Pancreas (tissue), 10 donors: Measurements from ENCODE around the gene NTN1. TPM values are rescaled to one million over a fixed set of nuclear protein-coding genes. Genes with fewer than 3 reads are reported as not detected.

ENCODE experiments used
- ATAC-seq, 4 donors: fragments of 200-7000 bp; cut with Tn5 transposase; one replicate each; pipeline versions ENCODE4 v1.8.0 to v1.9.1; 2020; ENCODE audit warnings: mild to moderate bottlenecking in 4 of 4, moderate library complexity in 4 of 4
- DNase-seq, 6 donors: peaks; one replicate each; pipeline ENCODE4 v3.0.0-alpha.2; 2020
- FAIRE-seq: peaks from 2 replicates; lab custom pipeline; 2012; peaks lifted over from hg19 to GRCh38; lab: Jason Lieb, UNC
- H3K27ac ChIP-seq, 4 donors: fragments of 200-600 bp; sonication (generic); 1 replicate in 3 of 4; 2 replicates in 1 of 4; pipeline versions ENCODE4 v1.5.0 to v1.8.0; 2020
- H3K27me3 ChIP-seq, 4 donors: fragments of 200-600 bp; one replicate each; pipeline ENCODE4 v1.8.0; 2021
- H3K36me3 ChIP-seq, 3 donors: fragments of 200-600 bp; sonication (generic) in 1 of 3; one replicate each; pipeline versions ENCODE4 v1.5.0 to v1.8.0; 2020 to 2021
- H3K4me1 ChIP-seq, 3 donors: fragments of 200-600 bp; one replicate each; pipeline ENCODE4 v1.8.0; 2021
- H3K4me3 ChIP-seq, 4 donors: fragments of 200-600 bp; sonication (generic) in 2 of 4; one replicate each; pipeline versions ENCODE4 v1.5.0 to v1.8.0; 2020 to 2021
- H3K9me3 ChIP-seq, 4 donors: fragments of 200-600 bp; one replicate each; pipeline ENCODE4 v1.8.0; 2021
- CTCF ChIP-seq, 4 donors: fragments of 200-600 bp; sonication (generic) in 3 of 4; IDR thresholded peaks; one replicate each; pipeline versions ENCODE4 v1.5.0 to v1.8.0; 2021; ENCODE audit warnings: antibody characterized with exemption in 4 of 4
- WGBS, 2 donors: extraction: QIAGEN DNeasy Blood & Tissue Kit; methylation state at CpG; one replicate each; pipeline ENCODE4 v1.1.7; 2013; 5-methylcytosine and 5-hydroxymethylcytosine counted together
- intact Hi-C, 3 donors: fragments of 100-400 bp; cut with DNase I; formaldehyde crosslinking; loops; one replicate each; pipeline versions ENCODE4 v1.11.1 to v1.14.2; 2022
- polyA plus RNA-seq, 2 donors: library from polyadenylated mRNA; stranded (reverse); fragments of 200-250 nt; gene quantifications; one replicate each; pipeline ENCODE4 v1.2.3, GENCODE V29; 2013
- total RNA-seq, 6 donors: library from RNA; stranded (reverse); fragmentation: NEBNext Ultra II Directional in 4 of 6; extraction: Animal tissue kit (Norgen Biotek cat#: 25700) in 4 of 6; gene quantifications; one replicate each; pipeline versions ENCODE4 v1.2.1 to v1.2.4, GENCODE V29; 2021 to 2023
- donor health status: healthy with polysubstance abuse.
- donor health status: DM: no; HTN: no; CAD: no; lungs with moderate emphysema.
- donor health status: DM: no; HTN: no; CAD: no.
- donor health status: control.
- donor health status: control.
- donor health status: Bipolar disorder and iron deficiency.
- donor health status: DM: yes; HTN: yes; CAD: no.
- donor health status: DM: no; HTN: no; CAD: no.
- donor health status: DM: no; HTN: no; CAD: no.
- donor health status: DM: yes; HTN: yes; CAD: no.

The NTN1 gene
- total and polyA plus RNA-seq, 8 donors: 1.8 to 4.3 (median 2.5) TPM

DNA sequence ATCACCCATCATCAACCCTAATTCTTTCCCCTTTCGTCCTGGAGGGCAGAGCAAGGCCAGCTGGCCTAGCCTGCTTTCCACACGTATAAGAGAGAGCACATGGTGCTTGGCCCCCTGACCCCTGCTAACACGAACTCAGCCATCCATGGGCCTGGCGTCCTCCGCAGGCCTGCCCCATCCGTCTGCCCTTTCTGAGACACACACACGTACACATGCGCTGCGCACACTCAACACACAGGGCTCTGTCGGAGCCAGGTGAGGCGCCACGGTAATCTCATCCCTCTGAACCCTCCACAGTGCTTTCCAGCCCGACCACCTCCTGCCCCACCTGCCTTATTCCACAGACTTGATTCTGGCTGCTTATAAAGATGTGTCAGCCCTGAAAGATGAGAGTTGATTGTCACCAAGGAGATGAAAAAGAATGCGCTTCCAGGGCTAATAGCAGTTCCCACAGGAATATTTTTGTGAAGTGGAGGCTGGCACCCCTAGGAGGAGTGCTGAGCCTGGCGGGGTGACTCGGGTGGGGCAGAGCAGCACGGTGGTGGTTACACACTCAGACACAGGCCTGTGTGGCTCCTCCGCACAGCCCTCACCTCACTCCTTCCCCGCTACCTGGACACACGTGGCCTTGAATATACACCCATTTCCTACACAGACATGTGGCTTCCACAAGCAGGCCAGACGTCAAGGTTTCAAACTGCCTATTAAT is 228.1 kb downstream of the NTN1 start:
- no peak for TF ChIP-seq CTCF (IDR thresholded peaks at IDR 0.05)
- Histone ChIP-seq H3K27me3 (no peaks in the 10 kb centered on the region), H3K27ac (no peak overlapping the region), H3K9me3 (no peaks in the 10 kb centered on the region), H3K36me3 (no peaks in the 10 kb centered on the region), H3K4me1 (no peaks in the 10 kb centered on the region), H3K4me3 (no peak overlapping the region)
- WGBS, 2 donors: 87 to 92% methylated on average over 21 of the region's 21 CpGs
- DNase-seq (peak in 1 of 6 donors; percentile 45), FAIRE-seq (no peak), ATAC-seq (no peak)
- intact Hi-C loops: no loop called here

- FAIRE-seq (no peak), ATAC-seq (no peak), DNase-seq (no peak)
- whole genome bisulfite sequencing, 2 donors: 81 to 83% methylated on average over 12 of the region's 12 CpGs
- H3K9me3 ChIP-seq: no peaks in the 10 kb centered on the region
- no peak overlapping the region for H3K4me3 ChIP-seq
- H3K27ac ChIP-seq: no peak overlapping the region
- TF ChIP-seq CTCF (IDR thresholded peaks at IDR 0.05): no peak
- intact Hi-C loops: no loop called here
- no peaks in the 10 kb centered on the region for H3K27me3 ChIP-seq
- no peaks in the 10 kb centered on the region for H3K4me1 ChIP-seq
- H3K36me3 ChIP-seq: no peaks in the 10 kb centered on the region
Measured at GRCh38 chr17:9251273-9251672, 230.0 kb downstream of the NTN1 start.

- TF ChIP-seq CTCF (IDR thresholded peaks at IDR 0.05): no peak
- 88 to 89% methylated on average over 3 of the region's 3 CpGs for WGBS, 2 donors
Measured at GRCh38 chr17:9253308-9253707, 232.0 kb downstream of the NTN1 start.

GRCh38 chr17:9254841-9255240 is 233.5 kb downstream of the NTN1 start:
- Histone ChIP-seq H3K4me3 (no peak overlapping the region), H3K4me1 (no peaks in the 10 kb centered on the region), H3K9me3 (no peaks in the 10 kb centered on the region), H3K27me3 (no peaks in the 10 kb centered on the region), H3K36me3 (no peaks in the 10 kb centered on the region), H3K27ac (no peak overlapping the region)
- WGBS, 2 donors: 73 to 89% methylated on average over 2 of the region's 2 CpGs
- TF ChIP-seq CTCF (IDR thresholded peaks at IDR 0.05): no peak
- no peak for DNase-seq
- intact Hi-C loops: no loop called here
- no peak for ATAC-seq
- no peak for FAIRE-seq

More at GRCh38 chr17:9253308-9253707, 232.0 kb downstream of the NTN1 start:
- DNase-seq: no peak
- no peaks in the 10 kb centered on the region for H3K4me1 ChIP-seq
- no peaks in the 10 kb centered on the region for H3K9me3 ChIP-seq
- no peaks in the 10 kb centered on the region for H3K36me3 ChIP-seq
- H3K27me3 ChIP-seq: no peaks in the 10 kb centered on the region
- H3K27ac ChIP-seq: no peak overlapping the region
- FAIRE-seq: no peak
- intact Hi-C loops: no loop called here
- ATAC-seq: no peak
- no peak overlapping the region for H3K4me3 ChIP-seq

DNA sequence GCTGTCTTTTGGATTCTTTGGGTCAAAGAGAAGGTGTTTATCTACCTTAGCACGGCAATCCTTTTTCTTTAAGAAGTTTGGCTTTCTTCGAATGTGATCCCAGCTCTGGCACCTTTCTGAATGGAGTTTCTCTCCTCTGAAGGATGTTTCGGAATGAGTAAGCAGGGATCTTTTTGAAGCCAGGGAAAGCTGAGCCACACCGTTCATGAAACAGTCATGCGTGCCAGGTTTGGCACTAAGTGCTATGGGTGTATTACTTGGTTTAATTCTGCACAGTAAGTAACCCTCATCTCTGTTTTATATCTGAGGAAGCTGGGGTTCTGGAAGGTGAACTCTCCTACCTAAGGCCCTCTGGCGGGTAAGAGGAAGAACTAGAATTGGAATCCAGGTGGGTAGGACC is 234.5 kb downstream of the NTN1 start:
- Histone ChIP-seq H3K27ac (no peak overlapping the region), H3K27me3 (no peaks in the 10 kb centered on the region), H3K4me3 (no peak overlapping the region), H3K36me3 (no peaks in the 10 kb centered on the region), H3K9me3 (no peaks in the 10 kb centered on the region), H3K4me1 (no peaks in the 10 kb centered on the region)
- WGBS, 2 donors: 84 to 93% methylated on average over 6 of the region's 6 CpGs
- DNase-seq: no peak
- ATAC-seq: no peak
- TF ChIP-seq CTCF (IDR thresholded peaks at IDR 0.05): no peak
- FAIRE-seq: no peak
- intact Hi-C loops: no loop called here
